Measurements from ENCODE around the gene ZBTB7A.
"Not testable (repeated sequence)": the region's sequence is repeated elsewhere in the genome, so short reads cannot be mapped to it uniquely, and the experiment has no call there.

Gene ZBTB7A

DNA sequence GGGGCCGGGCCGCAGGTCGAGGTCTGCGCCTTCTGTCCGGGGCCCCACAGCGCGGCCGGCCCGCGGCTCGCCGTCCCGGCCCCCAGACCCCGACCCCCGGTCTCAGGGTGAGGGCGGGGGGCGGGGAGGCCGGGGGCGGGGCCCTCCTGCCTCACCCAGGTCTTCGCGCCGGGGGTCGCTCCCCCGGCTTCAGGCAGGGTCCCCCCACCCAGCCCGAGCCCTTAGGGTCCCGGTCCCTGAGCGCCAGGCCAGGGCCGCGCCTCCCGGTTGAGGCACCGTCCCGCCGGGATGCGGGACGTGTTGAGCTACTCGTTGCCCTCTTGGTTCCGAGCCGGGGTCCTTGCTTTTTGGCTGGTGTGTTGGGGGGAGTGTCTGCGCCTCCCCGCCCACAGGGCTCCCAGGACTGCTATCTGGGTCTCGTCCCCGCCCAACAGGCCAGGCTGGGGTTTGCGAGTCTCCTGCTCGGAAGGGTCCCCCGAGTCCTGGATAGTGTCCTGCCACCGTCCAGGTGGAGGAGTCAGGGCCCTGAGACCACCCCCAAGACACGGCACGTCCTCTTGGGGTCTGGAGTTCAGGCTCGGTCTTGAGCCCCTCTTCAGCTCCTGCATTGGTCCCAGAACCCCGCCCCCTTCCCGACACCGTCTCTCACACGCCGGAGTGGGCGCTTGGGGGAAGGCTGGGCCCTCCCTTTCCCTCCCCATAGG, 58.7 kb downstream of the ZBTB7A start:
- Histone ChIP-seq H3K4me3 (ENCODE audit: low read depth, low read length) (peak overlapping the region; percentile 89), H3K36me3 (ENCODE audit: control insufficient read depth, insufficient read depth, low read length) (peaks cover 19% of the 10 kb centered on the region), H3K4me1 (ENCODE audit: control insufficient read depth, insufficient read depth, low read length) (peaks cover 11% of the 10 kb centered on the region), H3K9ac (ENCODE audit: low read length) (peak overlapping the region; percentile 43), H3K9me3 (ENCODE audit: control insufficient read depth, insufficient read depth, low read depth, low read length) (no peaks in the 10 kb centered on the region), H3K27ac (ENCODE audit: low read depth, low read length) (peak overlapping the region; percentile 52; the same call in 1 of the 2 replicates), H3K27me3 (ENCODE audit: control insufficient read depth, insufficient read depth, low read length) (no peaks in the 10 kb centered on the region)

DNA sequence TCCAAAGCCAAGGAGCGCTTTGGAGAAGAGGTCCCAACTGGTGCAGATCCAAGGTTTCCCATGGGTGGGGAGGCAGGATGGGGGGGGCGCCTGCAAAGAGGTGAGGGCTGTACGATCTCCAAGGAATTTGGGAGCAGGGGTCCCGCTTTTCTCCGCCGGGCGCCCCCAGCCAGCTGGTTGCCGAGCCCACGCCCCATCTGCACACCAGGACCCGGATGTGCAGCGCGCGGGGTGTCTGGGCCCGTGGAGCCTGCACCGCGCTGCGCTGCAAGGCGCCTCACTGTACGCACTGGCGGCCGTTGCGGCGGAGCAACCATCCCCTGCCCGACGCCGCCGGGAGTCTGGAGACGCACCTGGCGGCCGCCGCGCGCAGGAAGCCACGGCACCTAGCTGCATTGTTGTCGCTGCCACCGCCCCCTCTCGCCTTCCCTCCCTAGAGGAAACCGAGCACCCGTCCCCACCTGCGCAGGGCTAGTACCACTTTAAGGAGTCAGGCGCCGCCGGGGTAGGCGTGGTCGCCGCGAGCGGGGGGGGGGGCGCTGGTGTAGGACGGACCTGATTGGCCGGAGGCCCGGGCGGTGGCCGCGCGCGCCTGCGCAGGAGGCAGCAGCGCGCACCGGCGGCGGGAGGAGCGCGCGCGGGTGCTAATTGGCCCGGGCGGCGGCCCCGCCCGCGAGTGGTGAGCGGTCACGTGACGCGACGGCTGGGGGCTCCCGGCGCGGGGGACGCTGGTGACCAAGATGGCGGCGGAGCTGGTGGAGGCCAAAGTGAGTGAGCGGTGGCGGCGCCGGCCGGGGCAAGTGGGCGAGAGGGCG, 59.5 kb downstream of the ZBTB7A start, which contains the start of gene PIAS4:
Gene PIAS4, plus strand, starts transcription at position 716 of the 815 bp plus-strand sequence. Its CDS starts 25 bp downstream, at position 741.
- peaks cover 14% of the 10 kb centered on the region; the same call in 1 of the 2 replicates for H3K36me3 ChIP-seq (ENCODE audit: control insufficient read depth, insufficient read depth, low read length)
- H3K9ac ChIP-seq (ENCODE audit: low read length): peak within 1 kb of the TSS; percentile 80
- H3K4me1 ChIP-seq (ENCODE audit: control insufficient read depth, insufficient read depth, low read length): peaks cover 11% of the 10 kb centered on the region
- no peaks in the 10 kb centered on the region for H3K27me3 ChIP-seq (ENCODE audit: control insufficient read depth, insufficient read depth, low read length)
- no peaks in the 10 kb centered on the region for H3K9me3 ChIP-seq (ENCODE audit: control insufficient read depth, insufficient read depth, low read depth, low read length)
- peak within 1 kb of the TSS; percentile 82; the same call in 1 of the 2 replicates for H3K27ac ChIP-seq (ENCODE audit: low read depth, low read length)
- peak within 1 kb of the TSS; percentile 93 for H3K4me3 ChIP-seq (ENCODE audit: low read depth, low read length)

DNA sequence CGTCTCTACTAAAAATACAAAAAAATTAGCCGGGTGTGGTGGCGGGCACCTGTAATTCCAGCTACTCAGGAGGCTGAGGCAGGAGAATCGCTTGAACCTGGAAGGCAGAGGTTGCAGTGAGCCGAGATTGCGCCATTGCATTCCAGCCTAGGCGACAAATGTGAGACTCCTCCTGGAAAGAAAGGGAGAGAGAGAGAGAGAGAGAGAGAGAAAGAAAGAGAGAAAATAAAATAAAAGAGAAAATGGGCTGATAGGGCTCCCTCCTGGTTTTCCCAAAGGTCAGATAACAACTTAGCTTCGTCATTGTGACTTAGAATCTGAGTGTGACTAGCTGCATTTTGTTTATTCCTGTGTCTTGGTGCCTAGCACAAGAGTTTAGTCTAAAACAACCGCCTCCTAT, 61.3 kb downstream of the ZBTB7A start:
- H3K27ac ChIP-seq (ENCODE audit: low read depth, low read length); H3K4me3 ChIP-seq (ENCODE audit: low read depth, low read length); H3K36me3 ChIP-seq (ENCODE audit: control insufficient read depth, insufficient read depth, low read length); H3K27me3 ChIP-seq (ENCODE audit: control insufficient read depth, insufficient read depth, low read length); H3K9me3 ChIP-seq (ENCODE audit: control insufficient read depth, insufficient read depth, low read depth, low read length); H3K9ac ChIP-seq (ENCODE audit: low read length): not testable (repeated sequence)
- peaks cover 11% of the 10 kb centered on the region for H3K4me1 ChIP-seq (ENCODE audit: control insufficient read depth, insufficient read depth, low read length)

DNA sequence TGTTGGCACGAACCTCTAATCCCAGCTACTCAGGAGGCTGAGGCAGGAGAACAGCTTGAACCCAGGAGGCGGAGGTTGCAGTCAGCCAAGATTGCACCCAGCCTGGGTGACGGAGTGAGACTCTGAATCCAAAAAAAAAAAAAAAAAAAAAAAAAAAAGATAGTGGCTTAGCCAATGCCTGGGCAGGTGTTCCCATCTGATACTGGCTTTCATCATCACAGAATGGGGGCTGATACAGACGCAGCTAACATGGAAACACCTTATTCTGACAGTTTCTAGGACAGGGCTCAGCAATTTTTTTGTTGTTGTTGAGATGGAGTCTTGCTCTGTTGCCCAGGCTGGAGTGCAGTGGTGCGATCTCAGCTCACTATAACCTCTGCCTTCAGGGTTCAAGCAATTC, 65.9 kb downstream of the ZBTB7A start:
- not testable (repeated sequence) for H3K27me3 ChIP-seq (ENCODE audit: control insufficient read depth, insufficient read depth, low read length); H3K27ac ChIP-seq (ENCODE audit: low read depth, low read length); H3K9ac ChIP-seq (ENCODE audit: low read length); H3K36me3 ChIP-seq (ENCODE audit: control insufficient read depth, insufficient read depth, low read length); H3K4me3 ChIP-seq (ENCODE audit: low read depth, low read length); H3K4me1 ChIP-seq (ENCODE audit: control insufficient read depth, insufficient read depth, low read length); H3K9me3 ChIP-seq (ENCODE audit: control insufficient read depth, insufficient read depth, low read depth, low read length)

DNA sequence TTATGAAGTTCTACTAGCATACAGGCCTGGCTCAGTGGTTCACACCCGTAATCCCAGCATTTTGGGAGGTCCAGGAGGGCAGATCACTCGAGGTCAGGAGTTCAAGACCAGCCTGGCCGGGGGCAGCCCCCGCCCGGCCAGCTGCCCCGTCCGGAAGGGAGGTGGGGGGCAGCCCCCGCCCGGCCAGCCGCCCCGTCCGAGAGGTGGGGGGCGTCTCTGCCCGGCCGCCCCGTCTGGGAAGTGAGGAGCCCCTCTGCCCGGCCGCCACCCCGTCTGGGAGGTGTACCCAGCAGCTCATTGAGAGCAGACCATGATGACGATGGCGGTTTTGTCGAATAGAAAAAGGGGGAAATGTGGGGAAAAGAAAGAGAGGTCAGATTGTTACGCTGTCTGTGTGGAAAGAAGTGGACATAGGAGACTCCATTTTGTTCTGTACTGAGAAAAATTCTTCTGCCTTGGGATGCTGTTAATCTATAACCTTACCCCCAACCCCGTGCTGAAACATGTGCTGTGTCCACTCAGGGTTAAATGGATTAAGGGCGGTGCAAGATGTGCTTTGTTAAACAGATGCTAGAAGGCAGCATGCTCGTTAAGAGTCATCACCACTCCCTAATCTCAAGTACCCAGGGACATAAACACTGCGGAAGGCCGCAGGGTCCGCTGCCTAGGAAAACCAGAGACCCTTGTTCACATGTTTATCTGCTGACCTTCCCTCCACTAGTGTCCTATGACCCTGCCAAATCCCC, 67.9 kb downstream of the ZBTB7A start:
- not testable (repeated sequence) for H3K36me3 ChIP-seq (ENCODE audit: control insufficient read depth, insufficient read depth, low read length); H3K9ac ChIP-seq (ENCODE audit: low read length); H3K27me3 ChIP-seq (ENCODE audit: control insufficient read depth, insufficient read depth, low read length); H3K4me1 ChIP-seq (ENCODE audit: control insufficient read depth, insufficient read depth, low read length); H3K27ac ChIP-seq (ENCODE audit: low read depth, low read length); H3K4me3 ChIP-seq (ENCODE audit: low read depth, low read length); H3K9me3 ChIP-seq (ENCODE audit: control insufficient read depth, insufficient read depth, low read depth, low read length)

DNA sequence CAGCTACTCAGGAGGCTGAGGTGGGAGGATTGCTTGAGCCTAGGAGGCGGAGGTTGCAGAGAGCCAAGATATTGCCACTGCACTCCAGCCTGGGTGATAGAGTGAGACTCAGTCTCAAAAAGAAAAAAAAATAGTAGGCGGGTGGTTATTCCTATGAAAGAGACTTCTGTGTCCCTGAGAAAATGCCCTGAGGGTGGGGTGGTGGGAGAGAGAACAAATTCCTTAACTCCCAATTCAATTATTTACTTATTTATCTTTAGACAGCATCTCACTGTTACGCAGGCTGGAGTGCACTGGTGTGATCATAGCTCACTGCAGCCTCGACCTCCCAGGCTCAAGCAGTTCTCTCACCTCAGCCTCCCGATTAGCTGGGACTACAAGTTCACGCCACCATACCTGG, 71.1 kb downstream of the ZBTB7A start:
- Histone ChIP-seq H3K27me3 (ENCODE audit: control insufficient read depth, insufficient read depth, low read length) (no peaks in the 10 kb centered on the region), H3K4me3 (ENCODE audit: low read depth, low read length) (no peak overlapping the region), H3K9me3 (ENCODE audit: control insufficient read depth, insufficient read depth, low read depth, low read length) (no peaks in the 10 kb centered on the region)

More for the DNA sequence above, 71.1 kb downstream of the ZBTB7A start:
- no peaks in the 10 kb centered on the region for H3K36me3 ChIP-seq (ENCODE audit: control insufficient read depth, insufficient read depth, low read length)
- no peaks in the 10 kb centered on the region for H3K4me1 ChIP-seq (ENCODE audit: control insufficient read depth, insufficient read depth, low read length)
- no peak overlapping the region for H3K27ac ChIP-seq (ENCODE audit: low read depth, low read length)
- H3K9ac ChIP-seq (ENCODE audit: low read length): no peak overlapping the region

Measured in HUES6 (cell line).